ENCODE data around the gene NFIX. TPM values are rescaled to one million over a fixed set of nuclear protein-coding genes. Genes with fewer than 3 reads are reported as not detected.

Gene NFIX
- total RNA-seq, 2 experiments from 2014 or later = 1.2 to 1.5 TPM

DNA sequence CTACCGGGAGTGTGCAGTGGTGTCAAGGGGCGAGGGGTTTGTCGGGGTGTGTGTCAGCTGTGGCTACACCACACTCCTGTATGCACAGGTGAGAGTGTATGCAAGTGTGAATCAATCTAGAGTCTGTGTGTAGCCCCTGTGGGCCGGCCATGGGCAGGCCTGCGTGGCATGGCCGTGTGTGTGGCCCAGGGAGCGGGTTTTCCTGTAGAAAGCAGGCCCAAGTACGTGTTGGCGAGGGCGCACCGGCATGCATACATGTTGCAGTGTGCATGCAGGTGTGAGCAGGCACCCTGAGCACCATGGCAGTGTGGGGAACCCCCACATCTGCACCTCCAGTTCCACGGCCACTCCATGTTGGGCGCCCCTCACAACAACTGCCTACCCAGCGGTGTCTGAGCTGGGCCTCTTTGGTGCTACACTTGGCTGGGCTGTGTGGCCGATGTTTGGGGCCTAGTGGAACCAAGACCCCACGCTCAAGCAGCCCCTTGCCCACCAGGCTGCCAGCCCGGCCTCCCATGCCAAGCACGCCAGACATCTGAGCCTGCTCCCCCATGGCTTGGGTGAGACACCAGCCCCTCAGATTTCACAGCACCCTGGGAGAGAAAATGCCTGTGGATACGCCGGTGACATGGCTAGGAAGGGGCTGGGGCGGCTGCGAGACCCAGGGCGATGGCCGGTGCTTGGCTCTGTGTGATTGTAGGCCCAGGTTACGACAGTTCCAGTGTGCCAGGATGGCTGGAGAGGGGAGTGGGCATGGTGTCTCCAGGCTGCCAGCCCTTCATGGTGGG lies 2.1 kb downstream of the NFIX start:
- Mint-ChIP-seq H3K4me1 (peaks cover 7% of the 10 kb centered on the region), H3K9me3 (no peaks in the 10 kb centered on the region), H3K27me3 (peaks cover 31% of the 10 kb centered on the region), H3K36me3 (ENCODE audit: low read depth) (peaks cover 3% of the 10 kb centered on the region), H3K27ac (no peak overlapping the region), H3K4me3 (peak overlapping the region; percentile 6)
- POLR2A ChIA-PET = no interaction called here
- DNase-seq = no peak
- CTCF ChIA-PET = interaction anchor here (1.0 kb wide), 1 partner anchor 8 kb away, joined by 3 read pairs; no protein-coding TSS in a partner anchor

DNA sequence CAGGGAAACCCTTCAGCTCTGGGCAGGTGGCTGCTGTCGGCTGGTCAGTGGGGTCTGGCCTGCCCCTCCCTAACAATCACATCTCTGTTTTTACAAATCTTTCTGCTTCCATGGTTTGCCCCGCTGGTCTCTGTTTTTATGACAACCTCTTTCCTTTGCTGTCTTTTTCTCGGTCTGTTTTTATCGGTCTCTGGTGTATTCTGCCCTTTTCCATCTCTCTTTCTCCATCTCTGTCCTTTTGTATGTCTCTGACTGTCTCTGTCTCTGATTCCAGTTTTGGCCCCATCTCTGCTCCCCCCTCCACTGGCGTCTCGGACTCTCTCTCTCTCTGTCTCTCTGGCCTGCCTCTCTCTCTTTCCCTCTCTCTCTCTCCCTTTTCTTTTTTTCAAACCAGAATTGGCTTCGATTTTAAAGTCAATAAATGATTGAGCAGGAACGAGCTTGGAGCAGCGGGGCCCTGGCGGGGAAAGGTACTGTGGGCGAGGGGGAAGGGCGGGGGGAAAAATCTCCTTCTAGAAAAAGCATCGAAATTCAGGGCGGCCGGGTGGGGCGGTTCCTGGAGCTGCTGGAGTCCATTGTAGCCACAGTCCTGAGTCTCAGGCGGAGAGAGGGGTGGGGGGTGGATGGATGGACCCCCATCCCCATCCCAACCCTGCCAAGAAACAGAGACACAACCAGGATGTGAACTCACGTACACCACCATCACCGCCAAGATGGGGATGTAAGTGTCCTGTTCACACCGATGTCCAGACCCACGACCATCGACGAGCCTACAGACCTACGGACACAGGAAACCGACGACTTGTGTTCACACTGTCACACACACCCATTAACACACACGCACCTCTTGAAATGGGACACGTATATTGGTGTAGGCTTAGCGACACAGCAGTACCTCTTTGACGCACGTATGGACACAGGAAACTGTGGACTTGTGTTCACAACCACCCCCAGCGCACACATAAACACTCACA lies 3.0 kb downstream of the NFIX start:
- CTCF ChIA-PET = interaction anchor here (1.0 kb wide), 1 partner anchor 7 kb away, joined by 3 read pairs; no protein-coding TSS in a partner anchor
- Mint-ChIP-seq H3K27ac (no peak overlapping the region), H3K36me3 (ENCODE audit: low read depth) (peaks cover 3% of the 10 kb centered on the region)

DNA sequence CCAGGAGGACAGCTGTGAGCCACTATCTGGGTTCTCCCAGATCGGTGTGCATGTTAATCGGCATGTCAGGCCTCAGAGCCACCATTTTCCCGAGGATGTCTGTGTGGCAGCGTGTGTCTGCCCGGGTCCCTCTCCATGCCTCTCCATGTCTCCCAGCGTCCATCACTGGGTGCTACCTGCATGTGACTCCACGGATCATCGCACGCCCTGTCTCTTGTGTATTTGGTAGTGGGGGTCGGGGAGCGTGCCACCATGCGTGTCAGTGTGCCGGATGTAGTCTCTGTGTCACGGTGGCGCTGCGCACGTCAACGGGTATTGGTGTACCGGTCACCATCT lies 5.9 kb downstream of the NFIX start:
- ChIA-PET CTCF (interaction anchor here (1.6 to 1.8 kb wide), 2 partner anchors 13 to 23 kb away, joined by 4 to 10 read pairs; no protein-coding TSS in a partner anchor), POLR2A (no interaction called here)
- Mint-ChIP-seq H3K4me3 (no peak overlapping the region), H3K27me3 (peaks cover 11% of the 10 kb centered on the region), H3K4me1 (no peaks in the 10 kb centered on the region), H3K27ac (no peak overlapping the region), H3K9me3 (no peaks in the 10 kb centered on the region), H3K36me3 (ENCODE audit: low read depth) (no peaks in the 10 kb centered on the region)
- DNase-seq = no peak

More for the DNA sequence above, 3.0 kb downstream of the NFIX start:
- Mint-ChIP-seq H3K4me1 (peaks cover 7% of the 10 kb centered on the region), H3K27me3 (peaks cover 31% of the 10 kb centered on the region), H3K4me3 (no peak overlapping the region), H3K9me3 (no peaks in the 10 kb centered on the region)
- POLR2A ChIA-PET = no interaction called here
- no peak for DNase-seq

DNA sequence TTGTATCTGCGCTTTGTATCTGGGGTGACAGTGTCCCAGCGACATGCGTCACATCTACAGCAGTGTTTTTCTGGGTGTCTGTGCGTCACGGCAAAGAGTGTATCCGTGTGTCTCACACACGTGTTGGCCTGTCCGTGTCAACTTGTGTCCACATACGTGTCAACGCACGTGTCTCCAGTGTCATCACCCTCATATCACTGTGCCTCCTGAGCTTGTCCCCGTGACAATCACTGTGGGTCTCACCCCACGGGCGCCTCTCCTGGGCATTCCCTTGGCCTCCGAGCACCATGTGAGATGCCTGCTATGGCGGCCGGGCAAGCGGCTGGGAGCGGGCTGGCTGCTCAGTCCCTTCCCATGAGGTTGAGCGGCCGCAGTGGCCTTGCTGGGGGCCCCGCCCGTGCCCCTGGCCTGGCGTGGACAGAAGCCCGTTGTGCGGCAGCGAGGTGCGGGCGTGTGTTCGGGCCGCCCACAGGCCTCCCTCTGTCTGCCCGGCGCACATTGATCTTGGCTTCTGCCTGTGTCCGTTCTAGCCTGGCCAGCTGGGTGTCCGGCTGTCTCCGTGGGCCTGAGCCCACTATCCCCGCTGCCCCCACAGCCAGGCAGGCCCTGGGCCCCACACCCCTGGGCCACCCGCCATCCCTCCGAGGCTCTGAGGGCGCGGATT lies 6.4 kb downstream of the NFIX start:
- H3K27ac Mint-ChIP-seq = no peak overlapping the region
- peaks cover 11% of the 10 kb centered on the region for H3K27me3 Mint-ChIP-seq
- CTCF ChIA-PET = no interaction called here
- H3K4me1 Mint-ChIP-seq = no peaks in the 10 kb centered on the region
- H3K4me3 Mint-ChIP-seq = no peak overlapping the region
- H3K36me3 Mint-ChIP-seq (ENCODE audit: low read depth) = no peaks in the 10 kb centered on the region
- H3K9me3 Mint-ChIP-seq = no peaks in the 10 kb centered on the region
- POLR2A ChIA-PET = no interaction called here
- DNase-seq = no peak

DNA sequence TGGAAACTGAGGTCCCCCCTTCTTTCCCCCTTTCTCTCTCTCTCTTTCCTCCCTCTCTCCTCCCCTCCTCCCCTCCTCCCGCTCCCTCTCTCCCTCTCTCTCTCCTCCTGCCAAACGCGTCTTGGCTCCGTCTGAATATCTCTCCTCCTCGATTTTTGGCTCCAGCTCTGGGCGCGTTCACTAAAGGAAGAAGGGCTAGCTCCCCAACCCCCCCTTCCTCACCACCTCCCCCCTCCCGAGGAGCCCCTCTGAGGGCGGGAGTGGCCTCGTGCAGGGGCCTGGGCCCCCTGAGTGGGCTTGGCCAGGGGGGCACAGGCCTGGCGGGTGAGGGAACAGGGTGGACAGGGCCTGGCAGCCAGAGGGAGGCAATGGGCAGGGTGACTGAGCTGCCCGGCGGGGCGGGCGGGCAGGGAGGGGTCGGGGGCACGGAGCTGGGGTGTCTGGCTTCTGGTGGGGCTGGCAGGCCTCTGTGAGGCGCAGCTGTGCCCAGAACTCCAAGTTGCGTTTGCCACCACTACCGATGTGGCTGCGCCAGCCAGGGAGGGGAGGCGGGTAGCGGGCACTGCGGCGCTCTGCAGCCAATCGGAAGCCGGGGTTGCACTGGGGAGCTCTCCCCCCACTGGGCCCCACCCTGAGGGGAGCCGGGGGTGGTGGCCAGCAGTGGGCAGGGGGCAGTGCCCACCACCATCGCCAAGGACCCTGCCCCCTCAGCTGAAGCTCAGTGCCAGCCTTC lies 7.1 kb downstream of the NFIX start:
- H3K4me3 Mint-ChIP-seq = no peak overlapping the region
- DNase-seq = no peak
- no peaks in the 10 kb centered on the region for H3K4me1 Mint-ChIP-seq
- ChIA-PET POLR2A (no interaction called here), CTCF (interaction anchor here (1.4 kb wide), 1 partner anchor 59 kb away, joined by 3 read pairs; no protein-coding TSS in a partner anchor)
- H3K27me3 Mint-ChIP-seq = peaks cover 5% of the 10 kb centered on the region
- H3K9me3 Mint-ChIP-seq = no peaks in the 10 kb centered on the region
- no peaks in the 10 kb centered on the region for H3K36me3 Mint-ChIP-seq (ENCODE audit: low read depth)
- H3K27ac Mint-ChIP-seq = no peak overlapping the region

DNA sequence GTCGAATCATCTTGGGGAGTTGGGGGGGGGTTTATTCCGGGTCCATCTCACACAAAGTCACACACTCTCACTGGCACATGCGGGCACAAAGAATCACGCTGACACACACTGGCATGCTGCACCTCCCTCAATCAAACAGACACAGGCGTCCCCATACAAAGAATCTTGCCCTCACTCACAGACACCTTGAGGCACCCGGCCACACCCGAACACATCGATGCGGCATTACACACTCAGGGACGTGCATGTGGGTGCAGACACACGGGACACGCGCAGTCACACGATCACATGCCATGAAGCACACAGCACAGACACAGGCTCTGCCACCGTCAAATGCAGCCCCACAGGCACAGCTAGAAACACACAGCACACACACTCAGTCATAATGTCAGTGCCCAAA lies 7.8 kb downstream of the NFIX start:
- DNase-seq = no peak
- ChIA-PET CTCF (interaction anchor here (1.4 kb wide), 1 partner anchor 58 kb away, joined by 3 read pairs; no protein-coding TSS in a partner anchor), POLR2A (no interaction called here)
- Mint-ChIP-seq H3K9me3 (no peaks in the 10 kb centered on the region), H3K36me3 (ENCODE audit: low read depth) (no peaks in the 10 kb centered on the region), H3K27me3 (peaks cover 6% of the 10 kb centered on the region), H3K27ac (no peak overlapping the region), H3K4me3 (no peak overlapping the region), H3K4me1 (no peaks in the 10 kb centered on the region)

DNA sequence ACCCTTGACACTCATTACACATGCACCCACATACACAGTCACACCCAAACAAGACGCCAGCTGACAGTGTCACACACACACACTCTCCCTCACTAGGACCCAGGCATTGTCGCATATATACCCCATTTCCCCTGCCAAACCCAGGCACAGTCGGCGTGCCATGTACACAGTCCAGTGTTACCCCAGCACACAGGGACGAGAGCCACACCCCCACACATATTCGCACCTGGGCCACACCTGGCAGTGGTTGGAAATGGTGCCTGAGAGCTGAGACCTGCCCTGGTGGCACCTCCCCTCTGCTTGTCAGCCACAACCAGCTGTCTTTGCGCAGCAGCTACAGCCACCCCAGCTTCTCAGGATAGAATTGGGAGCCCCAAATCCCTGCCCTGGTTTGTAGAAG lies 9.0 kb downstream of the NFIX start:
- Mint-ChIP-seq H3K27me3 (peaks cover 8% of the 10 kb centered on the region), H3K36me3 (ENCODE audit: low read depth) (no peaks in the 10 kb centered on the region), H3K4me3 (no peak overlapping the region), H3K4me1 (no peaks in the 10 kb centered on the region), H3K27ac (no peak overlapping the region), H3K9me3 (no peaks in the 10 kb centered on the region)
- ChIA-PET POLR2A (no interaction called here), CTCF (interaction anchor here (1.0 to 2.1 kb wide), 5 partner anchors 9 to 50 kb away, joined by 3 to 7 read pairs (median 4); no protein-coding TSS in a partner anchor)
- DNase-seq = no peak

DNA sequence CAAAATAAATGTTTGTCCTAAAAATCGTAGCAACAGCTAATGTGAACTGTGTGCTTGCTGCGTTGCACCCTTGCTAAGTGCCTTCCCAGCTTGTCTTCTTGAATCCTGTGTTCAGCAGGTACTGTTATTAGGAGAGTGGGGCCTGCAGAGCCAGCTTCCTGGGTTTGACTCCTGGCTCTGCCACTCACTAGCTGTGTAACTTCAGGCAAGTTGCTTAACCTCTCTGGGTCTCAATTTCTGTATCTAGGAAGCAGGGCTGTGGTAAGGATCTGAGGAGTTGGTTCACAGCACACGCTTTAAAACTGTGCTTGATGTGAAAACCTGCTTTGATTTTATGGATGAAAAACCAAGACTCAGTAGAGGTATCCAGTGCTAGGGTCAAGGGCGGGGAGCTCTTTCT lies 10.0 kb downstream of the NFIX start:
- Mint-ChIP-seq H3K4me1 (no peaks in the 10 kb centered on the region), H3K4me3 (no peak overlapping the region), H3K9me3 (no peaks in the 10 kb centered on the region), H3K27ac (no peak overlapping the region), H3K27me3 (peaks cover 12% of the 10 kb centered on the region), H3K36me3 (ENCODE audit: low read depth) (no peaks in the 10 kb centered on the region)
- ChIA-PET POLR2A (no interaction called here), CTCF (interaction anchor here (1.1 to 2.1 kb wide), 5 partner anchors 8 to 56 kb away, joined by 3 to 7 read pairs (median 3); no protein-coding TSS in a partner anchor)
- no peak for DNase-seq

DNA sequence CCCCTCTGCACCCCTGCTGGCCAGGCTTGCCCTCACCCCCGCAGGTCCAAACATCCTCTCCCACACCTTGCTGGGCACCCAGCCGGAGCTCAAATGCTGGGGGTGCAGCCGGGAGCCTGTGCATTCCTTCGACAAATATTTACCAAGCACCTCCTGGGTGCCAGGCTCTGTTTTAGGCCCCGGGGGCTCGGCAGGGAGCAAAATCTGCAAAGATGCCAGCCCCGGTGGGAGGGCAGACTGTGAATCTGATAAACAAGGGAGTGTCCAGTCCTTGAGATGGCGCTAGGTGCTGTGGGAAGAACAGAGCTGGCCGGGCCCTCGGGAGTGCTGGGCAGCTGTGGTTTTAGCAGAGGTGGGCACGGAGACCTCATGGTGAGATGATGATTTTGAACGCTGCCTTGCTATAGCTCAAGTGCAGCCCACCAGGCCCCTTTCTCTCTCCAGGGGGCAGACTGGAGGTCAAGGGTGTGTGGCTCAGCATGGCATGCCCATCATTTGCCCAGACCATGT lies 10.6 kb downstream of the NFIX start:
- Mint-ChIP-seq H3K36me3 (ENCODE audit: low read depth) (no peaks in the 10 kb centered on the region), H3K27ac (no peak overlapping the region), H3K9me3 (no peaks in the 10 kb centered on the region), H3K4me1 (no peaks in the 10 kb centered on the region), H3K4me3 (no peak overlapping the region), H3K27me3 (peaks cover 16% of the 10 kb centered on the region)
- CTCF ChIA-PET = interaction anchor here (1.1 to 2.1 kb wide), 5 partner anchors 9 to 88 kb away, joined by 3 to 7 read pairs (median 3); no protein-coding TSS in a partner anchor
- DNase-seq = no peak
- POLR2A ChIA-PET = no interaction called here

DNA sequence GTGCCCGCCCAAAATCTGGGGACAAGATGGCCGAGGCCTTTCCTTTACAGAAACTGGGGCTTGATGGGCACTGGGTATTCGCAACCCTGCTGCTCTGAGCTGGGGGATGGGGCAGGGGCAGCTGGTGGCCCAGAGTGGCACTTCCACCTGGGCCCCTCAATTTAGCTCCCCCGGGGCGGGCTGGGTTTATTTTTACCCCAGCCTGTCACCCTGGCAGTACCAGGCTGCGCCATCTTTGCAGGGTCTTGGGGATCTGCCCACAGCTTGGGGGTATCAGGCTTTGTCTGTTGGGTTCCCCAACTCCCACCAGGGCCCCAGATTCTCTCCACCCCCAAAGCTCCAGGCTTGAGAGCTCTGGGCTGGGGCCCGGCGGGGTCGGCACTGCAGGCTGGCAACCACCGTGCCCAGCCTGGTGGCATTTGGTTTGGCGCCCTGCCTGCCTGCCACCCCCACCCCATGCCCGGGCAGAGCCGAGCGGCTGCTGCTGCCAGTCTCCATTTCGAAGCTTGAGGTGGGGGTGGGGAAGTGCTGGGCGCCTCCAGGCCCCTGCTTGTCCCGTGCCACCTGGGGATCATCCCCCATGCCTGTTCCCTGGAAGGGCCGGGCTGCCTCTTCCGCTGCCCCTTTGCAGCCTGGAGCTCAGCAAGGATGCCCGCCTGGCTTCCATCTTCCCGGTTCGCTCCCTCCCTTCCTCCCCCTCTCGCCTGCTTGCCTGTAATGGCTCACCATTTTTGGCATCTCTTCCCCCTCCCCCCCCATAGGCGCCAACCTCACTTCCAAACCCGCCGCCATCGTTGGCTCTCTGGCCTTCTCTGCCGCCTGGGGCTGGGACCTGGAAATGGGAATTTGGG lies 11.4 kb downstream of the NFIX start:
- POLR2A ChIA-PET = no interaction called here
- H3K27me3 Mint-ChIP-seq = peaks cover 21% of the 10 kb centered on the region
- H3K4me3 Mint-ChIP-seq = no peak overlapping the region
- no peak overlapping the region for H3K27ac Mint-ChIP-seq
- CTCF ChIA-PET = interaction anchor here (1.0 to 2.1 kb wide), 5 partner anchors 29 to 88 kb away, joined by 3 to 7 read pairs (median 4); no protein-coding TSS in a partner anchor
- no peak for DNase-seq
- no peaks in the 10 kb centered on the region for H3K4me1 Mint-ChIP-seq
- H3K36me3 Mint-ChIP-seq (ENCODE audit: low read depth) = no peaks in the 10 kb centered on the region
- no peaks in the 10 kb centered on the region for H3K9me3 Mint-ChIP-seq

DNA sequence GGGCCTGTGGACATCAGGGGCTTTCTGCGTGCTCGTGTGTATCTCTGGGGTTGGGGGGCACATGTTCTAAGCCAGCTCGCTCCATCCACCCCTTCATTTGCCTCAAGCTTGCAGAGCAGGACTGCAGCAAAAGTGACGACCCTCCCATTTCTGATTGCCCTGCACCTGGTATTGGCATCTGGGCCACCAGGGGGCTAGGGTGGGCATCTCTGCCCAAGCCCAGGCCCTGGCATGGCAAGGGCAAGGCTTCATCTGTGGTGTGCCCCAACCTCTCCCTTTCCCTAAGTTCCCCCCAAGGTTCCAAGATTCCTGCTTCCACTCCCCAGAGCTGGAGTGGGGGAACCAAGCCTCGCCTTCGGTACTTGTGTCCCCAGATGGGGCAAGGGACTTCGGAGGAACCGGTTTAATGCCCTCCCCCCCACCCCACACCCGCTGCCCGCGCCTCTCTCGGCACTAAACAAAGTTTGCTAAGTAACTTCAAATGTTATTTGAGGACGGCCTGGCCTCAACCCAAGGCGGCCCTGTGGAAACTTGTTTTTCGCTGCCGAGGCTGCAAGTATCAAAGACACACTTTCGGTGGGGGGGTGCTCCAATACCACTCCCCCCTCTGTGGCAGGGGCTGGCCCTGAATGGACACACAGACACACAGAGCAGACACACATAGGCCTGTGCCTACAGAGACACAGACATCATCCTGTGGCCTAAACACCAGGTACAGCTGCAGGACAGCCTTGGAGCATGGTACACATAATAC lies 12.2 kb downstream of the NFIX start:
- CTCF ChIA-PET = interaction anchor here (1.0 to 1.5 kb wide), 2 partner anchors 30 to 87 kb away, joined by 4 to 7 read pairs; no protein-coding TSS in a partner anchor

More for the DNA sequence above, 12.2 kb downstream of the NFIX start:
- DNase-seq = no peak
- Mint-ChIP-seq H3K27me3 (peaks cover 26% of the 10 kb centered on the region), H3K4me1 (peaks cover under 1% of the 10 kb centered on the region), H3K4me3 (no peak overlapping the region), H3K36me3 (ENCODE audit: low read depth) (no peaks in the 10 kb centered on the region), H3K27ac (no peak overlapping the region), H3K9me3 (no peaks in the 10 kb centered on the region)
- POLR2A ChIA-PET = no interaction called here

All from activated CD4-positive, alpha-beta T cell treated with anti-CD3 and anti-CD28 coated beads, Interleukin-2, amount 10 ng/mL, durations not matched to agents 7 days and 5 days (primary cell).